ENCODE measurements around the gene SYCE3.

Gene SYCE3

GRCh38 chr22:50577697-50577986 lies 14.9 kb upstream of the SYCE3 start (continued):
- no peak for TF ChIP-seq CREB5 (CRISPR knock-in tag; IDR thresholded peaks at IDR 0.05; ENCODE audit: low read depth)
- no peak for TF ChIP-seq POU6F1 (CRISPR knock-in tag; IDR thresholded peaks at IDR 0.05; ENCODE audit: borderline replicate concordance, low read depth)
- no peak for TF ChIP-seq ZNF565 (CRISPR knock-in tag; conservative IDR thresholded peaks at IDR 0.05; ENCODE audit: low read depth)

- no peak; the same call in 2 of the 3 replicates for ATAC-seq
- TF ChIP-seq ZNF565 (CRISPR knock-in tag; conservative IDR thresholded peaks at IDR 0.05; ENCODE audit: low read depth) (no peak), ESRRG (CRISPR knock-in tag; IDR thresholded peaks at IDR 0.05) (no peak), TSHZ2 (CRISPR knock-in tag; IDR thresholded peaks at IDR 0.05) (no peak), ZFP30 (CRISPR knock-in tag; IDR thresholded peaks at IDR 0.05) (no peak), CSRNP3 (CRISPR knock-in tag; IDR thresholded peaks at IDR 0.05) (no peak), ZNF8 (CRISPR knock-in tag; IDR thresholded peaks at IDR 0.05) (no peak), CSDC2 (CRISPR knock-in tag; IDR thresholded peaks at IDR 0.05) (no peak)
These were observed 14.3 kb upstream of the SYCE3 start for GRCh38 chr22:50576806-50577696.

- no peak for TF ChIP-seq CSDC2 (CRISPR knock-in tag; IDR thresholded peaks at IDR 0.05)
- no peak for TF ChIP-seq POU6F1 (CRISPR knock-in tag; IDR thresholded peaks at IDR 0.05; ENCODE audit: borderline replicate concordance, low read depth)
- no peak for TF ChIP-seq ZC3H10 (CRISPR knock-in tag; IDR thresholded peaks at IDR 0.05)
- TF ChIP-seq TSHZ2 (CRISPR knock-in tag; IDR thresholded peaks at IDR 0.05), result no peak
- TF ChIP-seq ZNF565 (CRISPR knock-in tag; conservative IDR thresholded peaks at IDR 0.05; ENCODE audit: low read depth), result no peak
- TF ChIP-seq PATZ1 (CRISPR knock-in tag; IDR thresholded peaks at IDR 0.05; ENCODE audit: borderline replicate concordance), result no peak
- no peak for TF ChIP-seq ZNF8 (CRISPR knock-in tag; IDR thresholded peaks at IDR 0.05)
- no peak for TF ChIP-seq TOX (CRISPR knock-in tag; IDR thresholded peaks at IDR 0.05; ENCODE audit: borderline replicate concordance)
- no peak for TF ChIP-seq ZFP3 (CRISPR knock-in tag; IDR thresholded peaks at IDR 0.05)
- peak; percentile 63 for ATAC-seq
These were observed 13.4 kb upstream of the SYCE3 start for GRCh38 chr22:50576070-50576469.

Data from SK-N-SH treated with all-trans-retinoic acid at 6 μM for 48 hours (cell line).